ENCODE measurements around the gene WNK2.
"Not testable (repeated sequence)": the region's sequence is repeated elsewhere in the genome, so short reads cannot be mapped to it uniquely, and the experiment has no call there.

WNK2 gene

DNA sequence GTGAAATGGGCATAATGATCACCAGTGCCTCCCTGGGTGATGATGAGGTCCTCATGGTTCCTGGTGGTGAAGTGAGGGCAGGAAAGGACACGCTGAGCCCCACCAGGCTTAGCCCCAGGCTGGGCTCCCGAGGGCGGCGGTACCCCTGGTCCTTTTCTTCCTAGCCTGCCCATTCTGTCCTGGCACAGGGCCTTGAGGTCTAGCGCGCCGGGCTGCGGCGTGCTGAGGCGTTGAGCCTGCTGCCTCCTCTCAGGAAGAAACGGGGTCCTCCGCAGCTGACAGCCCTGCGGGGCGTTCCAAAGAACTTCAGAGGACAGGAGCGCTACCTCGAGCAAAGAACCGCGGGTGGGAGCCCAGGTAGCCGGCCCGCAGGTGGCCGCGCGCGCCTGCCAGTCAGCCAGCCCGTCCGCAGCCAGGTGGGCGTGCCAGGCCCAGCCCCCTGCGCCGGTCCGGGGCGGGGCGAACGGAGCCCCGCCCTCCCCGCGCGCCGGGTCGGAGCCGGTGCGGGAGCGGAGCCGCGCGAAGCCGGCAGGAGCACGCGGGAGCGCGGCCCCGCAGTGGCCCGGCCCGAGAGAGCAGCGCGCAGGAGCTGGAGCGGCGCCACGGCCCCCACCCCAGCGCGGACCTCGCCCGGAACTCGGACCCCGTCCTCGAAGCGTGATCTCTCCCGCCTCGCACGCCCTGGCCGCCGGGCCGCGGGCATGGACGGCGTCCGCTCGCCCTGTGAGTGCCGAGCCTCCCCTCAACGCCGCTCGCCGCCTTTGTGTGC, at the start of gene WNK2:
Gene WNK2, plus strand, starts transcription at position 477 of the 769 bp plus-strand sequence. CDS start 791 bp downstream, outside the sequence.
- Mint-ChIP-seq H3K4me1 (peaks cover 6 to 8% of the 10 kb centered on the region in 2 donors), H3K9me3 (no peaks in the 10 kb centered on the region), H3K27me3 (peaks cover 56 to 70% of the 10 kb centered on the region in 2 donors), H3K36me3 (no peaks in the 10 kb centered on the region), H3K27ac (peak within 1 kb of the TSS; percentile 44), H3K4me3 (peak within 1 kb of the TSS; percentile 81 to 82)
- ATAC-seq (replicated peaks), result peak; percentile 77 to 82
- peak; percentile 33 for DNase-seq

DNA sequence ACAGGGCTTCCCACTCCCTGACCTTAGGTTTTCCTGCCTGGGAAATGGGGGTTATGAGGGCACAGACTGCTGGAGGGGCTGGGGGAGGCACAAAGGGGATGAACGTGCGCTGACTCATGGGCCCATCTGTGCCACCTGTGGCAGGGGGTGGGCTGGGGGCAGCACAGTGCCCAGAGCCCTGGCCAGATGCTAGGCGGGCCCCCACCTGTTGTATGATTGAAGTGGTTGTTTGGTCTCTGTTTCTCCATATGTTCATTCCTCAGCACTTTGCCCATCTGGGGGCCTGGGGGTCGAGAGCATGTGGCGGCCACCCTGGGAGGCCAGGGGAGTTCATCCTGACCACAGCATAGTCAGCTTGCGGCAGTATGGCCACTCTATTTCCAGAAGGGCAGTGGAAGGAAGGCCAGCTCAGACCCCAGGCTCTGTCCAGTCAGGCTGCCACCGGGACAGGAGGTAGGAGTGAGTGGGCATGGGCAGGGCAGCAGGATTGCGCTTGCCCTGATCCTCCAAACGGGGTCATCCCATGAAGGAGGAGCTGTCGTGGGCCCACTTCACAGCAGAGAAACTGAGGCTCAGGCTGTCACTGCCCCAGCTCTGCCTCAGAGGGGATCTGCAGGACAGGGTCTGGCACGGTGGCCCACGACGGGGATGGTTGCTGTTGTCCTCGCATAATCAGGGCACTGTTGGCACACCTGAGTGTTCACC, 49.0 kb upstream of the WNK2 start:
- ATAC-seq (replicated peaks) (peak in 1 of 2 donors; percentile 29), DNase-seq (no peak)
- Mint-ChIP-seq H3K36me3 (peaks cover 18 to 44% of the 10 kb centered on the region in 2 donors), H3K27me3 (peaks cover 0 to 4% of the 10 kb centered on the region in 2 donors), H3K27ac (peak overlapping the region; percentile 99), H3K9me3 (peaks cover 0 to 4% of the 10 kb centered on the region in 2 donors), H3K4me3 (peak overlapping the region; percentile 84 to 94), H3K4me1 (peaks cover 56 to 91% of the 10 kb centered on the region in 2 donors)

DNA sequence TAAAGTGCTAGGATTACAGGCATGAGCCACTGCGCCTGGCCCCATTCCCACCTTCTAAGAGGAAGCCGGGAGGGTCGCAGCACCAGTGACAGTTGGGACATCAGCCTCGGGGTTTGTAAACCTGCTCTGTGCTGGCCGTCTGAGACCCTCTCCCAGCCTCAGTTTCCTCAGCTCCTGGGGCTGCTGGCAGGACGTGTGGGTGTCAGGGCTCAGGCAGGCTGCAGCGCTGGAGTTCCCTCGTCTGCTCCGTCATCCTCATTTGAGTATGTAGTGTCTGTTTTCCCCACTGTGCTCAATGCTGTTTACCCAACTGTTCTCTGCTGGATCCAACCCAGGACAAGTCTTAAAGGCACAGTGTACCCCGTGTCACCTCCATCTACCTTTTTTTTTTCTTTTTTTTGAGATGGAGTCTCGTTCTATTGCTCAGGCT, 47.9 kb upstream of the WNK2 start:
- Mint-ChIP-seq H3K4me3 (no peak overlapping the region), H3K36me3 (peaks cover 16 to 37% of the 10 kb centered on the region in 2 donors), H3K4me1 (peaks cover 60 to 91% of the 10 kb centered on the region in 2 donors), H3K9me3 (peaks cover 0 to 4% of the 10 kb centered on the region in 2 donors), H3K27me3 (peaks cover 0 to 4% of the 10 kb centered on the region in 2 donors), H3K27ac (peak overlapping the region; percentile 71)
- DNase-seq (no peak), ATAC-seq (replicated peaks) (no peak)

DNA sequence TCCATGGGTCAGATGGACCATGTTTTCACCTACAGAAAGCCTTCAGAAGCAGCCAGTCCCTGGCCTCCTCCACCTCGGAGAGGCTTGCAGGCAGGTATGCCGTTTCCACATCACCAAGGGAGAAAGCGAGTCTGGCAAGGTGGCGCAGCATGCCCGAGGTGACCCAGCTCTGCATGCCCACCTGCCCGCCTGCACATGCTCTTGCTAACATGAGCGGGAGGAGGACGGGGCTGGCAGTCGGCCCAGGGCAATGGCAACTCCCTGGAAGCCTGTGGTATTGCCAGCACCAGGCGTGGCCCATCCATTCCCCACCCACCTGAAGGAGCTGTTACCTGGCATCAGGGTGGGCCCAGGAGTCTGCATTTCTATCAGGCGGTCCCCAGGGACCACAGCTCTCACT, 46.6 kb upstream of the WNK2 start:
- Mint-ChIP-seq H3K4me1 (peaks cover 53 to 80% of the 10 kb centered on the region in 2 donors), H3K9me3 (peaks cover 0 to 4% of the 10 kb centered on the region in 2 donors)
- ATAC-seq (replicated peaks), result no peak

DNA sequence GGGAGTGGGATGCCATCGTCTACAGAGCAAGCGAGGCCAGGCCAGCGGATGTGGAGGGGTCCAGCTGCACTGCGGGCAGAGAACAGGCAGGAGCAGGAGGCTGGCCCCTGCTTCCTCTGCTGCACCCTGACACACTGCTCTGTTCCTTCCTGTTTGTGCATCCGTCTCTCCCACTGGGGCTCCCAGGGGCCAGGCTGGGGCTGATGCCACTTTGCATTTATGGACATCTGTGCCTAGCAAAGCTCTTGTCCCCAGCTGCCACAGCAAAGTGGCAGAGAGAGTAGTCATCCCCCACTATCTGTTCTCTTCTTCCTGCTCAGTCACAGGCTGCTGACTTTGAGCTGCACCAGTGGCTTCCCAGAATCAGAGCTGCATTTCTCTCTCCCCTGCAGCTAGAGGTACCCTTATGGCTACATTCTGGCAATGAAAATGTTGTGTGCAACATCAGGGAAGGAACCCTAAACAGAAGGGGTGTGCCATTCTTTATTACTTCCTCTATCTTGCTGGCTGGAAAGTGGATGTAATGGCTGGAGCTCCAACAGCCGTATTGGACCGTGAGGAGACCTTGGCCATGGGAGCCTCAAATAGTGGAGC, 45.7 kb upstream of the WNK2 start:
- ATAC-seq (replicated peaks) (peak; percentile 21 to 41), DNase-seq (peak; percentile 58)
- Mint-ChIP-seq H3K27ac (peak overlapping the region; percentile 65), H3K4me3 (no peak overlapping the region), H3K9me3 (peaks cover 0 to 4% of the 10 kb centered on the region in 2 donors), H3K27me3 (peaks cover 0 to 4% of the 10 kb centered on the region in 2 donors), H3K36me3 (peaks cover 7 to 19% of the 10 kb centered on the region in 2 donors), H3K4me1 (peaks cover 44 to 72% of the 10 kb centered on the region in 2 donors)

More for the DNA sequence above, 46.6 kb upstream of the WNK2 start:
- peaks cover 0 to 4% of the 10 kb centered on the region in 2 donors for H3K27me3 Mint-ChIP-seq
- no peak overlapping the region for H3K4me3 Mint-ChIP-seq
- H3K27ac Mint-ChIP-seq, result no peak overlapping the region
- no peak for DNase-seq
- peaks cover 14 to 28% of the 10 kb centered on the region in 2 donors for H3K36me3 Mint-ChIP-seq

DNA sequence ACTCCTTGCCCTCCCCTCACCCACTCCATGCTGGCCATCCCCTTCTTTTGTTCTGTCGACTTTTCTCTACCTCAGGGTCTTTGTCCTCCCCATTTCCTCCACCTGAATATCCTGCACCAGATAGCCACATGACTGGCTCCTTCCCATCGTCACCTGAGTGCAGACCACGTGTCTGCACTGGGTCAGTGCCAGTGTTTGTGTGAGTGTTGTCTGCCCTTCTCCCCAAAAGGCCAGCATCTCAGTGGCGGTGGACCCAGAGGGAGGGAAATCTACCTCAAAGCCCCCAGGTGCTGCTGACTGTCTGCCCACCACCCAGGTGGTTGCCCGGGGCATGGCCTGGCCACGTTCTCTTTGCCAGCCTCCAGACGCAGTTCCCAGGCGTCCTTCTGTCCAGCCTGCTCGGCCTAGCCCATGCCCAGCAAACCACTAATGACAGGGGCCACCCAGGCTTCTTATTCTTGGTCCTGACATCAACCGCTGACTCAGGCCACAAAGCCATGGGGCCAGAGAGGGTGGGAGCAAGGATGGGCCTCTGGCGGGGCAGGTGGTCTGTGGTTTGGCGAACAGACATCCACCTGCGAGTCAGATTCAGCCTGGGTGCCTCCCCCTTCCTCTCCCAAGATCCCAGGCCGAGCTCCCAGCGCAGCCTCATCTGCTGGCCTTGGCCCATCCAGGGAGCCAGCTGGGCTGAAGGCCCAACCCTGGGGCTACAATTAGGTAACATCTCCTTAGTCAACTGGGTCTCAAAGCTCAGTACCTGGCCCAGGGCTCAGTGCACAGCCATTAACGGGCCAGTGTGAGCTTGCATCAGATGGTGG, 44.4 kb upstream of the WNK2 start:
- ATAC-seq (replicated peaks), result no peak
- peaks cover 4 to 13% of the 10 kb centered on the region in 2 donors for H3K36me3 Mint-ChIP-seq
- H3K4me1 Mint-ChIP-seq, result peaks cover 47 to 78% of the 10 kb centered on the region in 2 donors
- peaks cover 0 to 4% of the 10 kb centered on the region in 2 donors for H3K27me3 Mint-ChIP-seq
- peaks cover 0 to 4% of the 10 kb centered on the region in 2 donors for H3K9me3 Mint-ChIP-seq
- no peak for DNase-seq
- H3K27ac Mint-ChIP-seq, result peak overlapping the region; percentile 81
- no peak overlapping the region for H3K4me3 Mint-ChIP-seq

DNA sequence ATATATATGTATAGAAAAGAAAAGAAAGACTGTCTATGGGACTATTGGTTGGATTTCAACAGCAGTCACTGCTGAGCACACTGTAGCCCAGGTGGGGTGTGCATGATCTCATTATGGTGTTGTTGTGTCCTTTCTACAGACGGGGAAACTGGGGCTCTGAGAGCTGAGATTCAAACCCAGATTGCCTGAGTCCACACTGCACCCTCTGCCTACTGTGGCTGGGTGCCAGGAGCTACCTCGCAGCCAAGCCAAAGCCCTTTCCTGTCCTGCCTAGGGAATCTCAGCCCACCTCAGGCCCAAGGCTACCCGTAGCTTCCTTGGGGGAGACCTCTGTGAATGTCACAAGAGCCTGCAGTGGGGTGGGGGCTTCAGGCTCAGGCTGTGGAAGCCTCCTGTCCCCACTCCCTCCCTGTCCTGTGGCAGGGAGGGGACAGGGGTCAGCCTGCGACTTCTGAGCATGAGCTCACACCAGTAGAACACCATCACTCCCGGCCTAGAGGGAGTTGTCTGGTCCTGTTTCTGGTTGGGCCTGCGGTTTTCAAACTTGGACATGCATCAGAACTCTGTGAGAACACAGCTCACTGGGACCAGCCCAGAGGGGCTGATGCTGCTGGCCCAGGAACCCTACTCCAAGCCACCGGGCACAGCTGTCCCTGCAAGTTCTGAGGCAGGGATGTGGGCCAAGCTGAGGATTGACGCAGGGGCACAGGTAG, 42.0 kb upstream of the WNK2 start:
- Mint-ChIP-seq H3K9me3 (peaks cover 4 to 8% of the 10 kb centered on the region in 2 donors), H3K4me1 (peaks cover 37 to 68% of the 10 kb centered on the region in 2 donors)

DNA sequence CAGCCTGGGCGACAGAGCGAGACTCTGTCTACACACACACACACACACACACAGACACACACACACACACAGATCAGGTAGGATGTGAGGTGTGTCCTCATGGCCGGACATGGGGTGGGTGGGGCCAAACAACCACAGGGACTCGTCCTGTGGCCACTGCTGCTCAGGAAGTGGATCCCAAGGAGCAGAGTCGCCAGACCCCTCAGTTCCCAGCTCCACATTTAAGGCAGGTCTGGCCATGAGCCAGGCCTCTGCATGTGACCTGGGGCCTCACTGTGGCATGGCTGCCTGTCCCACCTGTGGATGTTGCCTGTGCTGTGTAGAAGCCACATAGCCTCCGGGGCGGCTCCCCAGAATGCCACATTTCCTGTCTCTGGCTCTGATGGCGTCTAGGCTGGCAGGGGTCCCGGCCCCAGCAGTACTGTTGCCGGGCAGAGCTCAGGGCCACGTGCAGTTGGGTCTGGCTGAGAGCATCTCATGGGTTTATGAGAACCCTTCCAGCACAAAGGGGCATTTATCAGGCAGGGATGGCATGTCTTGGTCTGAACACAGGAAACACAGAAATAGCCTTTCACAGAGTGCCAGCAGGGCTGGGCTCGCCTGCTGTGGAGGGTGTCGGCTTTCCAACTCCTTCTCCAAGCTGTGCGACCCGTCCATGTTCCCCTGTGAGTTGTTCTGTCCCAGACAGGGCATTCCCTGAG, 40.0 kb upstream of the WNK2 start:
- ATAC-seq (replicated peaks) (peak; percentile 59 to 64), DNase-seq (no peak)
- Mint-ChIP-seq H3K36me3 (peaks cover 7 to 24% of the 10 kb centered on the region in 2 donors), H3K9me3 (peaks cover 5% of the 10 kb centered on the region in 2 donors), H3K4me3 (no peak overlapping the region), H3K4me1 (peaks cover 20 to 53% of the 10 kb centered on the region in 2 donors), H3K27me3 (peaks cover 0 to 4% of the 10 kb centered on the region in 2 donors), H3K27ac (peak overlapping the region; percentile 81)

More for the DNA sequence above, 42.0 kb upstream of the WNK2 start:
- Mint-ChIP-seq H3K4me3 (no peak overlapping the region), H3K27ac (no peak overlapping the region), H3K36me3 (peaks cover 10 to 18% of the 10 kb centered on the region in 2 donors), H3K27me3 (peaks cover 0 to 4% of the 10 kb centered on the region in 2 donors)
- no peak for ATAC-seq (replicated peaks)
- DNase-seq, result no peak

DNA sequence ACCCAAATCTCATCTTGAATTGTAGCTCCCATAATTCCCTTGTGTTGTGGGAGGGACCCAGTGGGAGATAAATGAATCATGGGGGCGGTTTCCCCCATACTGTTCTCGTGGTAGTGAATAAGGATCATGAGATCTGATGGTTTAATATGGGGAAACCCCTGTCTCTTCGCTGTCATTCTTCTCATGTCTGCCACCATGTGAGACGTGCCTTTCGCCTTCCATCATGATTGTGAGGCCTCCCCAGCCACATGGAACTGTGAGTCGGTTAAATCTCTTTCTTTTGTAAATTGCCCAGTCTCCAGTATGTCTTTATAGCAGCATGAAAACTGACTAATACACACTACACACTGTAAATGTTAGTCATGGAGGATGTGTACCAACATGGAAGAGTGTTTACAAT, 37.2 kb upstream of the WNK2 start:
- ATAC-seq (replicated peaks), result peak in 1 of 2 donors; percentile 41
- H3K9me3 Mint-ChIP-seq, DNase-seq, H3K27me3 Mint-ChIP-seq, H3K4me3 Mint-ChIP-seq: not testable (repeated sequence)
- Mint-ChIP-seq H3K4me1 (peaks cover 17 to 37% of the 10 kb centered on the region in 2 donors), H3K36me3 (peaks cover 7 to 19% of the 10 kb centered on the region in 2 donors), H3K27ac (peak overlapping the region; percentile 63)

DNA sequence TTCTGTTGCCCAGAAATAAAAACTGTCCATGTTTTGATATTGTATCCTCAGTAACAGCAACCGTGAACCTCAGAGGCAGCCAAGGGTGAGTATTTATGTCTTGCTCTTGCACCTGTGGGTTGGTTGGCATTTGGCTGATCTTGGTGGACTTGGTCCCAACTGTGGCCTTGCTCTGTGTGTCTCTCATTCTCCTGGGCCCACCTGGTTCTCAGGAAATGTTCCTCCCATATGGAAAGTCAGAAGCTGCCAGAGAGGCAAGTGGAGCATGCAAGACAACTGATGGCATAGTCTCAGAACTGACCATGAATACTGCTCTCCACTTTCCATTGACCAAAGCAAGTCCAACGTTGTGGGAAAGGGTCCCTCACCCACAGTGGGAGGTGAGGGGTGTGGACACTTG, 36.3 kb upstream of the WNK2 start:
- peaks cover 7 to 19% of the 10 kb centered on the region in 2 donors for H3K36me3 Mint-ChIP-seq
- no peaks in the 10 kb centered on the region for H3K27me3 Mint-ChIP-seq
- H3K4me3 Mint-ChIP-seq, result no peak overlapping the region
- no peak overlapping the region for H3K27ac Mint-ChIP-seq
- H3K4me1 Mint-ChIP-seq, result peaks cover 17 to 37% of the 10 kb centered on the region in 2 donors
- ATAC-seq (replicated peaks) (no peak), DNase-seq (no peak)
- H3K9me3 Mint-ChIP-seq, result peaks cover 5% of the 10 kb centered on the region in 2 donors

DNA sequence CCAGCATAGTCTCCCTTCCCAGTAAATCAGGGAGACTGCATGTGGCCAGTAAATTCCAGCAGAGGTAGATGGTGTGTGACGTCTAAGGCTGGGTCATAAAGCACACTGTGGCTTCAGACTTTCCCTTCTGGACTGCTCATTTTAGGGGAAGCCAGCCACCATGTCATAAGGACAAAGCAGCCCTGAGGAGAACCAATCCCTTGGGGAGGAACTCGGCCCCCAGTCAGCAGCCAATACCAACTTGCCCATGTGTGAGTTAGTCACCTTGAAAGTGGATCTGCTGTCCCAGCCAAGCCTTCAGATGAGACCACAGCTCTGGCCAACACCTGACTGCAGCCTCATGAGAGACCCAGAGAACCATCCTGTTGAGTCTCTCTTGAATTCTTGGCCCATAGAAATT, 35.2 kb upstream of the WNK2 start:
- Mint-ChIP-seq H3K27ac (peak overlapping the region; percentile 51), H3K4me3 (no peak overlapping the region), H3K36me3 (peaks cover 7 to 19% of the 10 kb centered on the region in 2 donors), H3K9me3 (peaks cover 5% of the 10 kb centered on the region in 2 donors), H3K4me1 (peaks cover 17 to 31% of the 10 kb centered on the region in 2 donors), H3K27me3 (no peaks in the 10 kb centered on the region)
- ATAC-seq (replicated peaks) (peak in 1 of 2 donors; percentile 24), DNase-seq (no peak)

DNA sequence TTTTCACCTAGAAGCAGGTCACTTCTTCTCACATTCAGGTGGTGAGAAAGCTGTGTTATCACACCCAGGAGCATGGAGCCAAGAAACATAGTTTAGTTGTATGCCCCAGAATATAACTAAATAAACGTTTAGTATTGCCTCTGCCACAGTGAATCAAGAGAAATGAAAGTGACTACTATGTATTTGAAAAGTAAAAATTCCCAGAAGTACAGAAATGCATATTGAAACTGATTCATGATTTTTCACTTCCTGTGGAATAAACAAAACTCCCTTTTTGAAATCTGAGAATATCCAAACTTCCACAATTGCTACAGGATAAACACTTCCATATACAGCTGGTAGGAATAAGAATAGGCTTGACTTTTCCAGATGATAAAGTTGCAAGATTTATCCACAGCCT, 34.6 kb upstream of the WNK2 start:
- DNase-seq (no peak), ATAC-seq (replicated peaks) (no peak)
- H3K27me3 Mint-ChIP-seq, result no peaks in the 10 kb centered on the region
- H3K36me3 Mint-ChIP-seq, result peaks cover 7 to 19% of the 10 kb centered on the region in 2 donors
- peaks cover 5% of the 10 kb centered on the region in 2 donors for H3K9me3 Mint-ChIP-seq
- no peak overlapping the region for H3K4me3 Mint-ChIP-seq
- peaks cover 13 to 26% of the 10 kb centered on the region in 2 donors for H3K4me1 Mint-ChIP-seq
- no peak overlapping the region for H3K27ac Mint-ChIP-seq

All from stimulated activated naive B cell treated with anti-CD40 and anti-IgM and Interleukin-4, amounts not matched to agents 10 μg/mL and 1 μg/mL and 100 μg/mL, for 72 hours (primary cell).